ENCODE measurements around the gene VWA2.
"Not testable (repeated sequence)": the region's sequence is repeated elsewhere in the genome, so short reads cannot be mapped to it uniquely, and the experiment has no call there.

VWA2 gene

GRCh38 chr10:114329634-114330365 lies 90.7 kb downstream of the VWA2 start:
- TF ChIP-seq CTCF (IDR thresholded peaks at IDR 0.05; ENCODE audit: low read depth, low read length) = no peak
- no peak overlapping the region for H3K4me3 ChIP-seq (ENCODE audit: low read depth, low read length)
- DNase-seq (ENCODE audit: low read depth, low spot score) = no peak
- in situ Hi-C loops (cut with HindIII; ENCODE audit: low sequenced_read_pairs) = no loop called here

- TF ChIP-seq CTCF (IDR thresholded peaks at IDR 0.05; ENCODE audit: low read depth, low read length) = no peak
Measured at GRCh38 chr10:114332301-114333192, 93.5 kb downstream of the VWA2 start.

GRCh38 chr10:114333441-114333840 lies 94.4 kb downstream of the VWA2 start:
- DNase-seq (ENCODE audit: low read depth, low spot score); H3K4me3 ChIP-seq (ENCODE audit: low read depth, low read length); in situ Hi-C loops (cut with HindIII; ENCODE audit: low sequenced_read_pairs): not testable (repeated sequence)

More at GRCh38 chr10:114332301-114333192, 93.5 kb downstream of the VWA2 start:
- DNase-seq (ENCODE audit: low read depth, low spot score) = no peak
- H3K4me3 ChIP-seq (ENCODE audit: low read depth, low read length) = no peak overlapping the region
- in situ Hi-C loops (cut with HindIII; ENCODE audit: low sequenced_read_pairs) = no loop called here

- TF ChIP-seq CTCF (IDR thresholded peaks at IDR 0.05; ENCODE audit: low read depth, low read length) = no peak
- H3K4me3 ChIP-seq (ENCODE audit: low read depth, low read length) = no peak overlapping the region
- in situ Hi-C loops (cut with HindIII; ENCODE audit: low sequenced_read_pairs) = no loop called here
Measured at GRCh38 chr10:114334301-114334700, 95.2 kb downstream of the VWA2 start.

GRCh38 chr10:114335614-114336013 lies 96.6 kb downstream of the VWA2 start:
- in situ Hi-C loops (cut with HindIII; ENCODE audit: low sequenced_read_pairs) = no loop called here
- no peak for DNase-seq (ENCODE audit: low read depth, low spot score)
- TF ChIP-seq CTCF (IDR thresholded peaks at IDR 0.05; ENCODE audit: low read depth, low read length) = no peak
- H3K4me3 ChIP-seq (ENCODE audit: low read depth, low read length) = no peak overlapping the region

More at GRCh38 chr10:114334301-114334700, 95.2 kb downstream of the VWA2 start:
- DNase-seq (ENCODE audit: low read depth, low spot score) = peak; percentile 46

- no peak for TF ChIP-seq CTCF (IDR thresholded peaks at IDR 0.05; ENCODE audit: low read depth, low read length)
- DNase-seq (ENCODE audit: low read depth, low spot score) = no peak
- no peak overlapping the region for H3K4me3 ChIP-seq (ENCODE audit: low read depth, low read length)
- in situ Hi-C loops (cut with HindIII; ENCODE audit: low sequenced_read_pairs) = no loop called here
Measured at GRCh38 chr10:114336823-114337509, 97.9 kb downstream of the VWA2 start.
